Measurements from ENCODE around the gene FBXO42. TPM values are rescaled to one million over a fixed set of nuclear protein-coding genes. Genes with fewer than 3 reads are reported as not detected.

Gene FBXO42
- total and polyA plus RNA-seq, 2 of the 13 experiments (the other 11 are each of a cell fraction or from before 2014, with no cell fraction given): 7.6 to 17.5 TPM

DNA sequence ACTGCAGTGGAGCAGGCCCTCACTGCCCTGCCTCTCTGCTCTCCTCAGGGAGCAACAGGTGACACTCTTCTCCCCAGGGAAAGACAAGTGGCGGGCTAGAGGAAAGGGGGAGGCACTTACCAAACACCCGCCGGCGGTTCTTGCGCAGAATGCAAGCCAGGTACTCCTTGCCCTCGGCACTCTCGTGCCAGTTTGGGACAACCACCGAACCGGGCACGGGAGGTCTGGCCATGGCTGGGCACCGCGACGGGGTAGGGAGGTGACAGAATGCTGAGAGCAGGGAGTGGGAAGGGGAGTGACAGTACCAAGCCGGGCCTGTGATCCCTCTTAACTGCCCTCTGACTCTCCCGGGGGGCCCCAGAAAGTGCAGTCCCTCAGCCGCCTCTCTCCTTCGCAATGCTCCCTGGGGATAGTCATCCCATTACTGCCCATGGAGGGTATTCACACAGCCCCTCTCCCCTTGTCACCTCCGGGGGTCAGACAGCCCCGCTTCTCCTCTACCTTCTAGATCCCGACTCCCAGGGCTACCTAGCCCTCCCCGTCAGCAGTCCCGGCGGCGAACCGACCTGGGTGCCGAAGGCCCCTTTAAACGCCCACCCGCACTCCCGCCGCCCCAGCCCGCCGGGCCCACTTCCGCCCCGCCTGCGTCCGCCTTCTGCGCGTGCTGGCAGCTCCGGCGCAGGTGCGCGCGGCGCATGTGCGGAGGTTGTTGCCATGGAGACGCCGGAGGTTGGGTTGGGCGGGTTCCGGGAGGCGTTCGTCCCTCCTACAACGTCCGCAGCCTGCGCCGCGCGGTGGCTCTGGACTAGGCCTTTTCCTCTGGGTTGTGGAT, 115.6 kb downstream of the FBXO42 start, which contains the start of gene CPLANE2 (continued):
- TF ChIP-seq, protein P1, sequence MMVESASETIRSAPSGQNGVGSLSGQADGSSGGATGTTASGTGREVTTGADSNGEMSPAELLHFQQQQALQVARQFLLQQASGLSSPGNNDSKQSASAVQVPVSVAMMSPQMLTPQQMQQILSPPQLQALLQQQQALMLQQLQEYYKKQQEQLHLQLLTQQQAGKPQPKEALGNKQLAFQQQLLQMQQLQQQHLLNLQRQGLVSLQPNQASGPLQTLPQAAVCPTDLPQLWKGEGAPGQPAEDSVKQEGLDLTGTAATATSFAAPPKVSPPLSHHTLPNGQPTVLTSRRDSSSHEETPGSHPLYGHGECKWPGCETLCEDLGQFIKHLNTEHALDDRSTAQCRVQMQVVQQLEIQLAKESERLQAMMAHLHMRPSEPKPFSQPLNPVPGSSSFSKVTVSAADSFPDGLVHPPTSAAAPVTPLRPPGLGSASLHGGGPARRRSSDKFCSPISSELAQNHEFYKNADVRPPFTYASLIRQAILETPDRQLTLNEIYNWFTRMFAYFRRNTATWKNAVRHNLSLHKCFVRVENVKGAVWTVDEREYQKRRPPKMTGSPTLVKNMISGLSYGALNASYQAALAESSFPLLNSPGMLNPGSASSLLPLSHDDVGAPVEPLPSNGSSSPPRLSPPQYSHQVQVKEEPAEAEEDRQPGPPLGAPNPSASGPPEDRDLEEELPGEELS (CRISPR knock-in tag; IDR thresholded peaks at IDR 0.05): 0 out of 2 replicates have a peak, but pooled peaks have one; percentile 7
- peak; percentile 39; the same call in 1 of the 2 replicates for TF ChIP-seq EEA1 (CRISPR knock-in tag; IDR thresholded peaks at IDR 0.05; ENCODE audit: borderline replicate concordance)
- peak; percentile 78 for TF ChIP-seq ETV5 (CRISPR knock-in tag; IDR thresholded peaks at IDR 0.05; ENCODE audit: borderline replicate concordance)
- peak; percentile 90; the same call in 1 of the 2 replicates for TF ChIP-seq ZNF839 (CRISPR knock-in tag; IDR thresholded peaks at IDR 0.05; ENCODE audit: borderline replicate concordance)
- TF ChIP-seq, protein P2, sequence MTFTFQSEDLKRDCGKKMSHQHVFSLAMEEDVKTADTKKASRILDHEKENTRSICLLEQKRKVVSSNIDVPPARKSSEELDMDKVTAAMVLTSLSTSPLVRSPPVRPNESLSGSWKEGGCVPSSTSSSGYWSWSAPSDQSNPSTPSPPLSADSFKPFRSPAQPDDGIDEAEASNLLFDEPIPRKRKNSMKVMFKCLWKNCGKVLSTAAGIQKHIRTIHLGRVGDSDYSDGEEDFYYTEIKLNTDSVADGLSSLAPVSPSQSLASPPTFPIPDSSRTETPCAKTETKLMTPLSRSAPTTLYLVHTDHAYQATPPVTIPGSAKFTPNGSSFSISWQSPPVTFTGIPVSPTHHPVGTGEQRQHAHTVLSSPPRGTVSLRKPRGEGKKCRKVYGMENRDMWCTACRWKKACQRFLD (CRISPR knock-in tag; IDR thresholded peaks at IDR 0.05; ENCODE audit: borderline replicate concordance): no peak
- TF ChIP-seq, protein P3, sequence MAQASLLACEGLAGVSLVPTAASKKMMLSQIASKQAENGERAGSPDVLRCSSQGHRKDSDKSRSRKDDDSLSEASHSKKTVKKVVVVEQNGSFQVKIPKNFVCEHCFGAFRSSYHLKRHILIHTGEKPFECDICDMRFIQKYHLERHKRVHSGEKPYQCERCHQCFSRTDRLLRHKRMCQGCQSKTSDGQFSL (CRISPR knock-in tag; IDR thresholded peaks at IDR 0.05): 0 out of 2 replicates have a peak, but pooled peaks have one; percentile 24
- no peak for TF ChIP-seq ZZZ3 (CRISPR knock-in tag; IDR thresholded peaks at IDR 0.05; ENCODE audit: borderline replicate concordance)
- TF ChIP-seq TBX3 (IDR thresholded peaks at IDR 0.05; ENCODE audit: borderline replicate concordance): no peak
- TF ChIP-seq NKX3-1 (CRISPR knock-in tag; IDR thresholded peaks at IDR 0.05): no peak
- TF ChIP-seq SP1 (IDR thresholded peaks at IDR 0.05): no peak
- TF ChIP-seq SP1 (CRISPR knock-in tag; IDR thresholded peaks at IDR 0.05): peak; percentile 38; the same call in 1 of the 2 replicates
- TF ChIP-seq ZFX (CRISPR knock-in tag; IDR thresholded peaks at IDR 0.05; ENCODE audit: low read depth): peak; percentile 73
- no peak for TF ChIP-seq HDAC6 (IDR thresholded peaks at IDR 0.05; ENCODE audit: low read depth, low read length)
- 0 out of 2 replicates have a peak, but pooled peaks have one; percentile 16 for TF ChIP-seq ZNF441 (CRISPR knock-in tag; IDR thresholded peaks at IDR 0.05; ENCODE audit: borderline replicate concordance)
- TF ChIP-seq TMF1 (CRISPR knock-in tag; IDR thresholded peaks at IDR 0.05; ENCODE audit: low read depth): no peak; the same call in 1 of the 2 replicates
- TF ChIP-seq YEATS4 (CRISPR knock-in tag; IDR thresholded peaks at IDR 0.05; ENCODE audit: borderline replicate concordance): peak; percentile 44; the same call in 1 of the 2 replicates
- TF ChIP-seq, protein P4, sequence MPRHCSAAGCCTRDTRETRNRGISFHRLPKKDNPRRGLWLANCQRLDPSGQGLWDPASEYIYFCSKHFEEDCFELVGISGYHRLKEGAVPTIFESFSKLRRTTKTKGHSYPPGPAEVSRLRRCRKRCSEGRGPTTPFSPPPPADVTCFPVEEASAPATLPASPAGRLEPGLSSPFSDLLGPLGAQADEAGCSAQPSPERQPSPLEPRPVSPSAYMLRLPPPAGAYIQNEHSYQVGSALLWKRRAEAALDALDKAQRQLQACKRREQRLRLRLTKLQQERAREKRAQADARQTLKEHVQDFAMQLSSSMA (CRISPR knock-in tag; IDR thresholded peaks at IDR 0.05): no peak
- peak; percentile 96 for TF ChIP-seq HNRNPLL (IDR thresholded peaks at IDR 0.05; ENCODE audit: low read depth, low read length, poor library complexity, severe bottlenecking)
- TF ChIP-seq, protein P5, sequence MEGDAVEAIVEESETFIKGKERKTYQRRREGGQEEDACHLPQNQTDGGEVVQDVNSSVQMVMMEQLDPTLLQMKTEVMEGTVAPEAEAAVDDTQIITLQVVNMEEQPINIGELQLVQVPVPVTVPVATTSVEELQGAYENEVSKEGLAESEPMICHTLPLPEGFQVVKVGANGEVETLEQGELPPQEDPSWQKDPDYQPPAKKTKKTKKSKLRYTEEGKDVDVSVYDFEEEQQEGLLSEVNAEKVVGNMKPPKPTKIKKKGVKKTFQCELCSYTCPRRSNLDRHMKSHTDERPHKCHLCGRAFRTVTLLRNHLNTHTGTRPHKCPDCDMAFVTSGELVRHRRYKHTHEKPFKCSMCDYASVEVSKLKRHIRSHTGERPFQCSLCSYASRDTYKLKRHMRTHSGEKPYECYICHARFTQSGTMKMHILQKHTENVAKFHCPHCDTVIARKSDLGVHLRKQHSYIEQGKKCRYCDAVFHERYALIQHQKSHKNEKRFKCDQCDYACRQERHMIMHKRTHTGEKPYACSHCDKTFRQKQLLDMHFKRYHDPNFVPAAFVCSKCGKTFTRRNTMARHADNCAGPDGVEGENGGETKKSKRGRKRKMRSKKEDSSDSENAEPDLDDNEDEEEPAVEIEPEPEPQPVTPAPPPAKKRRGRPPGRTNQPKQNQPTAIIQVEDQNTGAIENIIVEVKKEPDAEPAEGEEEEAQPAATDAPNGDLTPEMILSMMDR (CRISPR knock-in tag; IDR thresholded peaks at IDR 0.05): peak; percentile 40
- 0 out of 2 replicates have a peak, but pooled peaks have one; percentile 40 for TF ChIP-seq GLI4 (CRISPR knock-in tag; IDR thresholded peaks at IDR 0.05; ENCODE audit: borderline replicate concordance)
- TF ChIP-seq, protein P6, sequence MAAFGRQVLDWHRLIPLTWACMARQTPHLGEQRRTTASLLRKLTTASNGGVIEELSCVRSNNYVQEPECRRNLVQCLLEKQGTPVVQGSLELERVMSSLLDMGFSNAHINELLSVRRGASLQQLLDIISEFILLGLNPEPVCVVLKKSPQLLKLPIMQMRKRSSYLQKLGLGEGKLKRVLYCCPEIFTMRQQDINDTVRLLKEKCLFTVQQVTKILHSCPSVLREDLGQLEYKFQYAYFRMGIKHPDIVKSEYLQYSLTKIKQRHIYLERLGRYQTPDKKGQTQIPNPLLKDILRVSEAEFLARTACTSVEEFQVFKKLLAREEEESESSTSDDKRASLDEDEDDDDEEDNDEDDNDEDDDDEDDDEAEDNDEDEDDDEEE (CRISPR knock-in tag; IDR thresholded peaks at IDR 0.05): 0 out of 2 replicates have a peak, but pooled peaks have one; percentile 56
